Erythroblast (primary cell): Measurements from ENCODE around the gene CDK17.

Source experiments
- GATA1 ChIP-seq: IDR thresholded peaks from 2 replicates; pipeline ENCODE4 v1.6.1; 2011; ENCODE audit warnings: low read depth, mild to moderate bottlenecking, control low read depth, low read length, moderate library complexity
- POLR2A ChIP-seq: IDR thresholded peaks from 2 replicates; pipeline ENCODE4 v1.6.1; 2011; ENCODE audit warnings: mild to moderate bottlenecking, low read length

- TF ChIP-seq POLR2A (no peak), GATA1 (no peak)
These were observed 49.3 kb downstream of the CDK17 start for GRCh38 chr12:96350982-96351381.
